K562 (cell line): ENCODE data around the gene SLC2A4RG. TPM values are rescaled to one million over a fixed set of nuclear protein-coding genes. Genes with fewer than 3 reads are reported as not detected.

Experiments used
- ATAC-seq: fragments of 200-7000 bp; cut with Tn5 transposase; 3 replicates; pipeline ENCODE4 v1.9.1; 2020; ENCODE audit warnings: moderate library complexity
- BruUV-seq: library from RNA; stranded (reverse); fragments of 400-500 nt; replicated peaks from 2 replicates; lab custom pipeline; 2021; lab: Mats Ljungman, UMichigan
- CTCF ChIA-PET: fragments of 300-600 bp; formaldehyde crosslinking; extraction: SDS; loops from one replicate; lab custom pipeline; 2021; ENCODE audit warnings: low intra/inter-chr PET ratio; lab: Yijun Ruan, JAX
- POLR2A ChIA-PET: fragments of 300-600, 350-650 bp; sonication (Branson Sonifier 250); formaldehyde crosslinking; extraction: SDS; loops from one replicate; lab custom pipeline; 2021; ENCODE audit warnings: antibody characterized with exemption, inconsistent platforms; lab: Yijun Ruan, JAX
- DNase-seq, 4 experiments: peaks; one replicate each; pipeline versions ENCODE4 v3.0.0 to v3.0.0-alpha.2; 2011 to 2018; ENCODE audit warnings: low spot score in 3 of 4, mixed read lengths in 3 of 4; ENCODE audit errors: extremely low read depth in 1 of 4
- FAIRE-seq: peaks from 2 replicates; lab custom pipeline; 2011; peaks lifted over from hg19 to GRCh38; lab: Jason Lieb, UNC
- H2AFZ ChIP-seq: 2 replicates; pipeline ENCODE4 v1.6.0; 2011; ENCODE audit warnings: low read depth, low read length, control low read depth, inconsistent platforms
- H3K27ac ChIP-seq: fragments of 200-600 bp; 3 replicates; pipeline ENCODE4 v1.8.0; 2011; ENCODE audit warnings: low read depth, mild to moderate bottlenecking, control low read depth, inconsistent platforms, low read length, moderate library complexity, mixed read lengths; ENCODE audit errors: extremely low read depth
- H3K27me3 ChIP-seq, 2 experiments: fragments of 300-600 bp in 1 of 2; 2 replicates in 1 of 2; 3 replicates in 1 of 2; pipeline versions ENCODE4 v1.6.0 to v1.8.0; 2011; ENCODE audit warnings: inconsistent platforms in 2 of 2, low read length in 2 of 2, mild to moderate bottlenecking in 1 of 2, mixed read lengths in 1 of 2, moderate library complexity in 1 of 2; ENCODE audit not compliant: control insufficient read depth in 2 of 2, insufficient read depth in 2 of 2
- H3K36me3 ChIP-seq: fragments of 300-600 bp; 3 replicates; pipeline ENCODE4 v1.8.0; 2011; ENCODE audit warnings: mild to moderate bottlenecking, low read length, inconsistent platforms; ENCODE audit not compliant: control insufficient read depth, insufficient read depth
- H3K4me1 ChIP-seq, 2 experiments: fragments of 200-600 bp in 1 of 2; replicated peaks in 1 of 2; 2 replicates in 1 of 2; 3 replicates in 1 of 2; pipeline versions ENCODE4 v1.5.1 to v1.8.0; 2011; ENCODE audit warnings: inconsistent platforms in 2 of 2, low read length in 2 of 2, mild to moderate bottlenecking in 1 of 2, mixed read lengths in 1 of 2, moderate library complexity in 1 of 2; ENCODE audit not compliant: control insufficient read depth in 2 of 2, insufficient read depth in 2 of 2
- H3K4me2 ChIP-seq: 2 replicates; pipeline ENCODE4 v1.6.1; 2011; ENCODE audit warnings: low read length, control low read depth, inconsistent platforms, mixed read lengths; ENCODE audit not compliant: insufficient read depth
- H3K4me3 ChIP-seq: fragments of 200-600 bp; sonication (generic), shearing (Covaris generic); 2 replicates; pipeline ENCODE4 v1.5.1; 2016; ENCODE audit warnings: control low read depth, inconsistent platforms
- H3K79me2 ChIP-seq: fragments of 200-600 bp; 3 replicates; pipeline ENCODE4 v1.8.0; 2011; ENCODE audit warnings: low read length, inconsistent platforms; ENCODE audit not compliant: control insufficient read depth, insufficient read depth
- H3K9ac ChIP-seq, 2 experiments: 2 replicates each; pipeline versions ENCODE4 v1.6.0 to v1.6.1; 2011; ENCODE audit warnings: low read depth in 2 of 2, low read length in 2 of 2, control low read depth in 1 of 2, inconsistent platforms in 1 of 2, mild to moderate bottlenecking in 1 of 2, mixed read lengths in 1 of 2; ENCODE audit not compliant: insufficient read depth in 1 of 2
- H3K9me1 ChIP-seq: one replicate; pipeline ENCODE4 v1.6.0; 2011; ENCODE audit warnings: inconsistent platforms, mild to moderate bottlenecking, low read length, moderate library complexity; ENCODE audit not compliant: control insufficient read depth, insufficient read depth
- H3K9me3 ChIP-seq: replicated peaks from 2 replicates; pipeline ENCODE4 v1.5.1; 2011; ENCODE audit warnings: low read depth, low read length, inconsistent platforms; ENCODE audit not compliant: control insufficient read depth, insufficient read depth
- H4K20me1 ChIP-seq: replicated peaks from 2 replicates; pipeline ENCODE4 v1.6.1; 2011; ENCODE audit warnings: low read length, inconsistent platforms, mixed read lengths; ENCODE audit not compliant: control insufficient read depth, insufficient read depth
- ATF2 ChIP-seq: sonication (generic); formaldehyde crosslinking; IDR thresholded peaks from 2 replicates; pipeline ENCODE4 v1.8.1; 2022; ENCODE audit warnings: missing genetic modification reagents
- C11orf30 ChIP-seq: fragments of 450-650 bp; IDR thresholded peaks from 2 replicates; pipeline ENCODE4 v1.6.1; 2016; ENCODE audit warnings: low read depth, mild to moderate bottlenecking
- CBX8 ChIP-seq: fragments of 200-600 bp; sonication (generic); IDR thresholded peaks from 2 replicates; pipeline ENCODE4 v1.6.1; 2012; ENCODE audit warnings: borderline replicate concordance, mixed run types, low read depth, mild to moderate bottlenecking, moderate library complexity, mixed read lengths, low read length, control low read depth, inconsistent platforms; ENCODE audit not compliant: poor library complexity, severe bottlenecking; ENCODE audit errors: extremely low read depth
- CC2D1A ChIP-seq: fragments of 450-650 bp; IDR thresholded peaks from 2 replicates; pipeline ENCODE4 v1.6.1; 2017; ENCODE audit warnings: mild to moderate bottlenecking
- CHCHD3 ChIP-seq: fragments of 250-450 bp; sonication (Bioruptor Pico); IDR thresholded peaks from 2 replicates; pipeline ENCODE4 v2.1.2; 2022; ENCODE audit warnings: mild to moderate bottlenecking
- GATA2 ChIP-seq: sonication (generic); formaldehyde crosslinking; IDR thresholded peaks from 2 replicates; pipeline ENCODE4 v1.4.0; 2020; ENCODE audit warnings: mild to moderate bottlenecking, missing genetic modification reagents
- PCBP2 ChIP-seq: fragments of 200-400 bp; formaldehyde crosslinking; IDR thresholded peaks from 2 replicates; pipeline ENCODE4 v1.6.1; 2018; ENCODE audit warnings: low read length, low read depth, mild to moderate bottlenecking, moderate library complexity; ENCODE audit not compliant: poor library complexity, severe bottlenecking
- POLR2G ChIP-seq: fragments of 200-400 bp; formaldehyde crosslinking; IDR thresholded peaks from 2 replicates; pipeline ENCODE4 v1.6.1; 2017; ENCODE audit warnings: low read depth, mild to moderate bottlenecking, antibody characterized with exemption, low read length, moderate library complexity
- SMARCA5 ChIP-seq: fragments of 450-650 bp; IDR thresholded peaks from 2 replicates; pipeline ENCODE4 v1.6.1; 2016
- SRSF9 ChIP-seq: fragments of 200-400 bp; formaldehyde crosslinking; IDR thresholded peaks from 2 replicates; pipeline ENCODE4 v1.6.1; 2017; ENCODE audit warnings: low read depth, low read length, borderline replicate concordance
- TAF1 ChIP-seq: IDR thresholded peaks from 2 replicates; pipeline ENCODE4 v1.6.1; 2011; ENCODE audit warnings: mild to moderate bottlenecking, low read length, moderate library complexity; ENCODE audit not compliant: insufficient read depth, control insufficient read depth, severe bottlenecking; ENCODE audit errors: extremely low read depth
- ZC3H4 ChIP-seq: sonication (generic); formaldehyde crosslinking; IDR thresholded peaks from 2 replicates; pipeline ENCODE4 v1.9.0; 2021; ENCODE audit warnings: missing genetic modification reagents, borderline replicate concordance
- ZNF444 ChIP-seq: fragments of 250-450 bp; sonication (Bioruptor Pico); IDR thresholded peaks from 2 replicates; pipeline ENCODE4 v1.4.0; 2020; ENCODE audit warnings: mild to moderate bottlenecking, moderate library complexity
- WGBS: fragments of 100-300 bp; shearing (Covaris generic); methylation state at CpG from one replicate; pipeline ENCODE4 v1.1.6; 2016; ENCODE audit warnings: low coverage, mixed read lengths; ENCODE audit not compliant: insufficient coverage; ENCODE audit errors: missing lambda C conversion rate; 5-methylcytosine and 5-hydroxymethylcytosine counted together
- in situ Hi-C: fragments of 300-500 bp; cut with MboI; formaldehyde crosslinking; loops from 4 replicates; pipeline ENCODE4 v1.15.0; 2018; ENCODE audit warnings: inconsistent platforms, mixed read lengths
- intact Hi-C: fragments of 100-400 bp; cut with micrococcal nuclease; formaldehyde crosslinking; loops from 2 replicates; pipeline ENCODE4 v1.14.2; 2022
- polyA plus RNA-seq, 8 experiments: library from polyadenylated mRNA; depleted of rRNA in 4 of 8; stranded (reverse) in 5 of 8; unstranded in 3 of 8; fragments of >200 nt; fragmentation: Nextera tagmentation in 2 of 8; fragmentation: Illumina TruSeq in 1 of 8; extraction: Ambion mirVana in 2 of 8; extraction: Trizol in 1 of 8; gene quantifications; 2 replicates each; pipeline versions ENCODE4 v1.2.1 to v1.2.3, GENCODE V29; 2011 to 2014; ENCODE audit warnings: inconsistent platforms in 1 of 8, missing spikeins in 1 of 8
- total RNA-seq, 7 experiments: library from RNA; depleted of rRNA in 6 of 7; stranded (reverse); fragments of >200 nt in 6 of 7; fragmentation: Illumina TruSeq in 2 of 7; extraction: Trizol in 2 of 7; gene quantifications; 2 replicates each; pipeline versions ENCODE4 v1.2.1 to v1.2.3, GENCODE V29; 2011 to 2021; ENCODE audit warnings: low replicate concordance in 1 of 7
- TF ChIP-seq, protein P1 (sequence below), 2 experiments: fragments of 450-650 bp in 1 of 2; sonication (generic) in 1 of 2; formaldehyde crosslinking; conservative IDR thresholded peaks; 2 replicates each; pipeline versions ENCODE4 v1.4.0 to v1.8.1; 2020 to 2022; ENCODE audit warnings: mild to moderate bottlenecking in 1 of 2, missing genetic modification reagents in 1 of 2
- TF ChIP-seq, protein P2 (sequence below), 3 experiments: fragments of 200-800 bp in 1 of 3; fragments of 250-450 bp in 1 of 3; fragments of 450-650 bp in 1 of 3; sonication (Bioruptor Pico) in 1 of 3; sonication (Bioruptor generic) in 1 of 3; formaldehyde crosslinking in 1 of 3; IDR thresholded peaks; 2 replicates each; pipeline versions ENCODE4 v1.6.1 to v1.8.0; 2016 to 2022; ENCODE audit warnings: mild to moderate bottlenecking in 2 of 3, missing genetic modification characterization in 2 of 3, missing compliant biosample characterization in 1 of 3, moderate library complexity in 1 of 3
- TF ChIP-seq, protein P3 (sequence below): fragments of 450-650 bp; formaldehyde crosslinking; IDR thresholded peaks from 2 replicates; pipeline ENCODE4 v1.4.0; 2020; ENCODE audit warnings: mild to moderate bottlenecking

SLC2A4RG gene
- total and polyA plus RNA-seq, 9 of the 15 experiments (the other 6 are each of a cell fraction or from before 2014, with no cell fraction given), result 0.34 to 97.3 (median 26.5) TPM

DNA sequence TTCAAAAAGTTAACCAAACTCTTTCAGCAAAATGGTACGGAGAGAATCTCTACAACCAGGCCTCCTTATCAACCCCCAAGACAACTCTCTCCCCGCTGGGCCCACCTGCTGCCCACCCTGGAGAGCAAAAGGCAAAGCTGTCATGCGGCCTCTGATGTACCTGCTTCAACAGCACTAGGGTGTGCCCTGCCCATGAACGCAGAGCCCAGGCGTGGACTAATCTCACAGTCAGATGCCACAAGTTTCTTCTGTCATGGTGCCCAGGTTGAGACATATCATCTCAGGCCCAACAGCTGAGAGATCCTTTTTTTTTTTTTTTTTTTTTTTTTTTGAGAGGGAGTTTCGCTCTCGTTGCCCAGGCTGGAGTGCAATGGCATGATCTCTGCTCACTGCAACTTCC lies 26.3 kb downstream of the SLC2A4RG start:
- intact Hi-C loops, result no loop called here
- TF ChIP-seq, protein P1, sequence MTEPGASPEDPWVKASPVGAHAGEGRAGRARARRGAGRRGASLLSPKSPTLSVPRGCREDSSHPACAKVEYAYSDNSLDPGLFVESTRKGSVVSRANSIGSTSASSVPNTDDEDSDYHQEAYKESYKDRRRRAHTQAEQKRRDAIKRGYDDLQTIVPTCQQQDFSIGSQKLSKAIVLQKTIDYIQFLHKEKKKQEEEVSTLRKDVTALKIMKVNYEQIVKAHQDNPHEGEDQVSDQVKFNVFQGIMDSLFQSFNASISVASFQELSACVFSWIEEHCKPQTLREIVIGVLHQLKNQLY (CRISPR knock-in tag; conservative IDR thresholded peaks at IDR 0.05), result no peak
- TF ChIP-seq ZC3H4 (CRISPR knock-in tag), result no peak
- TF ChIP-seq ZNF444 (CRISPR knock-in tag), result no peak
- TF ChIP-seq, protein P2, sequence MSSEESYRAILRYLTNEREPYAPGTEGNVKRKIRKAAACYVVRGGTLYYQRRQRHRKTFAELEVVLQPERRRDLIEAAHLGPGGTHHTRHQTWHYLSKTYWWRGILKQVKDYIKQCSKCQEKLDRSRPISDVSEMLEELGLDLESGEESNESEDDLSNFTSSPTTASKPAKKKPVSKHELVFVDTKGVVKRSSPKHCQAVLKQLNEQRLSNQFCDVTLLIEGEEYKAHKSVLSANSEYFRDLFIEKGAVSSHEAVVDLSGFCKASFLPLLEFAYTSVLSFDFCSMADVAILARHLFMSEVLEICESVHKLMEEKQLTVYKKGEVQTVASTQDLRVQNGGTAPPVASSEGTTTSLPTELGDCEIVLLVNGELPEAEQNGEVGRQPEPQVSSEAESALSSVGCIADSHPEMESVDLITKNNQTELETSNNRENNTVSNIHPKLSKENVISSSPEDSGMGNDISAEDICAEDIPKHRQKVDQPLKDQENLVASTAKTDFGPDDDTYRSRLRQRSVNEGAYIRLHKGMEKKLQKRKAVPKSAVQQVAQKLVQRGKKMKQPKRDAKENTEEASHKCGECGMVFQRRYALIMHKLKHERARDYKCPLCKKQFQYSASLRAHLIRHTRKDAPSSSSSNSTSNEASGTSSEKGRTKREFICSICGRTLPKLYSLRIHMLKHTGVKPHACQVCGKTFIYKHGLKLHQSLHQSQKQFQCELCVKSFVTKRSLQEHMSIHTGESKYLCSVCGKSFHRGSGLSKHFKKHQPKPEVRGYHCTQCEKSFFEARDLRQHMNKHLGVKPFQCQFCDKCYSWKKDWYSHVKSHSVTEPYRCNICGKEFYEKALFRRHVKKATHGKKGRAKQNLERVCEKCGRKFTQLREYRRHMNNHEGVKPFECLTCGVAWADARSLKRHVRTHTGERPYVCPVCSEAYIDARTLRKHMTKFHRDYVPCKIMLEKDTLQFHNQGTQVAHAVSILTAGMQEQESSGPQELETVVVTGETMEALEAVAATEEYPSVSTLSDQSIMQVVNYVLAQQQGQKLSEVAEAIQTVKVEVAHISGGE (CRISPR knock-in tag; IDR thresholded peaks at IDR 0.05), result no peak
- no peak for TF ChIP-seq CHCHD3
- no peak for TF ChIP-seq CBX8
- TF ChIP-seq SMARCA5, result no peak
- TF ChIP-seq ATF2 (CRISPR knock-in tag), result no peak
- no peak for TF ChIP-seq PCBP2
- no peak for TF ChIP-seq TAF1
- TF ChIP-seq, protein P3, sequence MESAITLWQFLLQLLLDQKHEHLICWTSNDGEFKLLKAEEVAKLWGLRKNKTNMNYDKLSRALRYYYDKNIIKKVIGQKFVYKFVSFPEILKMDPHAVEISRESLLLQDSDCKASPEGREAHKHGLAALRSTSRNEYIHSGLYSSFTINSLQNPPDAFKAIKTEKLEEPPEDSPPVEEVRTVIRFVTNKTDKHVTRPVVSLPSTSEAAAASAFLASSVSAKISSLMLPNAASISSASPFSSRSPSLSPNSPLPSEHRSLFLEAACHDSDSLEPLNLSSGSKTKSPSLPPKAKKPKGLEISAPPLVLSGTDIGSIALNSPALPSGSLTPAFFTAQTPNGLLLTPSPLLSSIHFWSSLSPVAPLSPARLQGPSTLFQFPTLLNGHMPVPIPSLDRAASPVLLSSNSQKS, result no peak
- TF ChIP-seq POLR2G, result no peak
- TF ChIP-seq CC2D1A, result no peak
- no peak for TF ChIP-seq SRSF9
- TF ChIP-seq C11orf30, result no peak
- TF ChIP-seq GATA2 (CRISPR knock-in tag), result no peak

More for the DNA sequence above, 26.3 kb downstream of the SLC2A4RG start:
- no peaks in the 10 kb centered on the region for H3K9me3 ChIP-seq
- no peak overlapping the region for H3K27ac ChIP-seq
- no peak overlapping the region for H3K4me2 ChIP-seq
- H3K4me3 ChIP-seq, result no peak overlapping the region
- no peak for FAIRE-seq
- no peak for ATAC-seq
- H3K9ac ChIP-seq, result no peak overlapping the region
- no peaks in the 10 kb centered on the region for H4K20me1 ChIP-seq
- in situ Hi-C loops, result no loop called here
- H3K4me1 ChIP-seq, result peaks cover 5 to 39% of the 10 kb centered on the region in 2 experiments; a peak in 3 of 5 replicates
- no peaks in the 10 kb centered on the region for H3K36me3 ChIP-seq
- POLR2A ChIA-PET, result interaction anchor here (1.0 kb wide), 1 partner anchor 20 kb away, joined by 3 read pairs; no protein-coding TSS in a partner anchor
- H3K79me2 ChIP-seq, result no peaks in the 10 kb centered on the region
- peaks cover 0 to 9% of the 10 kb centered on the region in 2 experiments; a peak in 2 of 5 replicates for H3K27me3 ChIP-seq
- BruUV-seq, result no TSS peak
- no peaks in the 10 kb centered on the region for H3K9me1 ChIP-seq
- H2AFZ ChIP-seq, result no peak overlapping the region
- no peak for DNase-seq
- 64% methylated on average over 5 of the region's 7 CpGs for WGBS
- CTCF ChIA-PET, result no interaction called here
